H9 (cell line): ENCODE results near the gene DSCAM. TPM values are rescaled to one million over a fixed set of nuclear protein-coding genes. Genes with fewer than 3 reads are reported as not detected.

Source experiments
- DNase-seq: peaks from one replicate; pipeline ENCODE4 v3.0.0-alpha.2; 2017
- H2AFZ ChIP-seq: one replicate; pipeline ENCODE4 v1.6.1; 2013; ENCODE audit warnings: mild to moderate bottlenecking, low read length, control low read depth, moderate library complexity
- H2AK5ac ChIP-seq: 2 replicates; pipeline ENCODE4 v1.6.1; 2013; ENCODE audit warnings: low read length, control low read depth, mixed read lengths; ENCODE audit not compliant: insufficient read length
- H2BK120ac ChIP-seq: one replicate; pipeline ENCODE4 v1.6.1; 2013; ENCODE audit warnings: low read depth, mild to moderate bottlenecking, low read length, control low read depth, inconsistent platforms; ENCODE audit not compliant: poor library complexity, severe bottlenecking
- H2BK12ac ChIP-seq: 2 replicates; pipeline ENCODE4 v1.6.1; 2013; ENCODE audit warnings: low read length, control low read depth, mixed read lengths, low read depth; ENCODE audit not compliant: insufficient read length
- H2BK15ac ChIP-seq: 2 replicates; pipeline ENCODE4 v1.6.1; 2013; ENCODE audit warnings: low read depth, low read length, control low read depth
- H2BK20ac ChIP-seq: one replicate; pipeline ENCODE4 v1.6.1; 2013; ENCODE audit warnings: low read depth, mild to moderate bottlenecking, low read length, control low read depth, inconsistent platforms; ENCODE audit not compliant: poor library complexity, severe bottlenecking
- H2BK5ac ChIP-seq: 2 replicates; pipeline ENCODE4 v1.6.1; 2013; ENCODE audit warnings: low read length, control low read depth, mixed read lengths; ENCODE audit not compliant: insufficient read length
- H3K14ac ChIP-seq: 2 replicates; pipeline ENCODE4 v1.6.1; 2013; ENCODE audit warnings: low read length, control low read depth; ENCODE audit not compliant: insufficient read depth
- H3K18ac ChIP-seq: 2 replicates; pipeline ENCODE4 v1.6.1; 2013; ENCODE audit warnings: low read depth, mild to moderate bottlenecking, mixed read lengths, low read length, control low read depth; ENCODE audit not compliant: insufficient read length
- H3K23ac ChIP-seq: 2 replicates; pipeline ENCODE4 v1.6.1; 2013; ENCODE audit warnings: low read length, control low read depth, mixed read lengths, low read depth; ENCODE audit not compliant: insufficient read length
- H3K23me2 ChIP-seq: 2 replicates; pipeline ENCODE4 v1.6.1; 2013; ENCODE audit warnings: low read depth, mild to moderate bottlenecking, mixed read lengths, low read length, control low read depth; ENCODE audit not compliant: insufficient read length, poor library complexity, severe bottlenecking
- H3K27ac ChIP-seq: 2 replicates; pipeline ENCODE4 v1.5.1; 2013; ENCODE audit warnings: low read length, control low read depth, mixed read lengths, low read depth; ENCODE audit not compliant: insufficient read length
- H3K27me3 ChIP-seq: 2 replicates; pipeline ENCODE4 v1.6.1; 2013; ENCODE audit warnings: low read length, control low read depth, inconsistent platforms; ENCODE audit not compliant: insufficient read depth
- H3K4ac ChIP-seq: 2 replicates; pipeline ENCODE4 v1.6.1; 2013; ENCODE audit warnings: low read depth, mild to moderate bottlenecking, control low read depth, inconsistent platforms, low read length, moderate library complexity
- H3K4me1 ChIP-seq: 2 replicates; pipeline ENCODE4 v1.6.1; 2013; ENCODE audit warnings: low read length, control low read depth, inconsistent platforms; ENCODE audit not compliant: insufficient read depth
- H3K4me2 ChIP-seq: 2 replicates; pipeline ENCODE4 v1.6.1; 2013; ENCODE audit warnings: low read length, control low read depth, mixed read lengths; ENCODE audit not compliant: insufficient read length, insufficient read depth
- H3K56ac ChIP-seq: 2 replicates; pipeline ENCODE4 v1.6.1; 2013; ENCODE audit warnings: low read depth, mild to moderate bottlenecking, mixed read lengths, low read length, control low read depth; ENCODE audit not compliant: insufficient read length
- H3K79me1 ChIP-seq: 2 replicates; pipeline ENCODE4 v1.6.1; 2013; ENCODE audit warnings: low read depth, mild to moderate bottlenecking, moderate library complexity, low read length, control low read depth, inconsistent platforms; ENCODE audit not compliant: insufficient read depth, poor library complexity, severe bottlenecking
- H3K79me2 ChIP-seq: 2 replicates; pipeline ENCODE4 v1.6.1; 2013; ENCODE audit warnings: low read length, control low read depth, inconsistent platforms; ENCODE audit not compliant: insufficient read depth
- H3K9ac ChIP-seq: 2 replicates; pipeline ENCODE4 v1.6.1; 2013; ENCODE audit warnings: low read length, control low read depth, mixed read lengths; ENCODE audit not compliant: insufficient read length; ENCODE audit errors: extremely low read depth
- H3K9me3 ChIP-seq: one replicate; pipeline ENCODE4 v1.6.1; 2013; ENCODE audit warnings: low read depth, low read length, inconsistent platforms; ENCODE audit not compliant: control insufficient read depth
- H3T11ph ChIP-seq: one replicate; pipeline ENCODE4 v1.6.1; 2013; ENCODE audit warnings: mild to moderate bottlenecking, low read length, control low read depth, inconsistent platforms
- H4K20me1 ChIP-seq: one replicate; pipeline ENCODE4 v1.6.1; 2013; ENCODE audit not compliant: control insufficient read depth, insufficient read length, insufficient read depth
- H4K5ac ChIP-seq: 2 replicates; pipeline ENCODE4 v1.6.1; 2013; ENCODE audit warnings: low read depth, mild to moderate bottlenecking, mixed read lengths, low read length, control low read depth; ENCODE audit not compliant: insufficient read length
- H4K8ac ChIP-seq: replicated peaks from 2 replicates; pipeline ENCODE4 v1.6.1; 2013; ENCODE audit warnings: low read length, control low read depth, mixed read lengths, low read depth; ENCODE audit not compliant: insufficient read length
- H4K91ac ChIP-seq: 2 replicates; pipeline ENCODE4 v1.6.1; 2013; ENCODE audit warnings: low read depth, mild to moderate bottlenecking, moderate library complexity, mixed read lengths, low read length, control low read depth; ENCODE audit not compliant: insufficient read length
- H3K27ac Mint-ChIP-seq, 3 experiments: 2 replicates in 2 of 3; 3 replicates in 1 of 3; pipeline ENCODE4 v1.8.0; 2020 to 2021; ENCODE audit warnings: mixed read lengths in 3 of 3, mild to moderate bottlenecking in 1 of 3, moderate library complexity in 1 of 3
- H3K27me3 Mint-ChIP-seq: 2 replicates; pipeline ENCODE4 v1.8.0; 2021; ENCODE audit warnings: low read depth, mild to moderate bottlenecking, moderate library complexity, mixed read lengths
- H3K36me3 Mint-ChIP-seq, 3 experiments: 2 replicates in 2 of 3; 3 replicates in 1 of 3; pipeline ENCODE4 v1.8.0; 2020 to 2021; ENCODE audit warnings: low read depth in 3 of 3, mixed read lengths in 3 of 3; ENCODE audit not compliant: insufficient read depth in 1 of 3
- H3K4me1 Mint-ChIP-seq, 2 experiments: 2 replicates each; pipeline ENCODE4 v1.8.0; 2020; ENCODE audit warnings: mixed read lengths in 2 of 2
- H3K4me3 Mint-ChIP-seq, 2 experiments: 2 replicates in 1 of 2; 3 replicates in 1 of 2; pipeline ENCODE4 v1.8.0; 2020 to 2021; ENCODE audit warnings: mild to moderate bottlenecking in 2 of 2, mixed read lengths in 2 of 2, moderate library complexity in 1 of 2
- H3K9me3 Mint-ChIP-seq, 2 experiments: 2 replicates in 1 of 2; 3 replicates in 1 of 2; pipeline ENCODE4 v1.8.0; 2020; ENCODE audit warnings: mild to moderate bottlenecking in 2 of 2, mixed read lengths in 2 of 2, moderate library complexity in 1 of 2
- CTCF ChIP-seq: fragments of 200-600 bp; sonication (generic); conservative IDR thresholded peaks from 3 replicates; pipeline ENCODE4 v1.8.0; 2021; ENCODE audit warnings: antibody characterized with exemption, mild to moderate bottlenecking
- WGBS: extraction: QIAGEN DNeasy Blood & Tissue Kit; methylation state at CpG from one replicate; pipeline ENCODE4 v1.1.7; 2013; ENCODE audit warnings: missing lambda C conversion rate, low lambda C conversion rate, mixed read lengths; ENCODE audit not compliant: insufficient read length; ENCODE audit errors: extremely low coverage; 5-methylcytosine and 5-hydroxymethylcytosine counted together
- total RNA-seq: library from RNA; stranded (reverse); gene quantifications from 2 replicates; pipeline ENCODE4 v1.2.1, GENCODE V29; 2021

Gene DSCAM
- total RNA-seq, 1 experiment from 2014 or later = 0.17 TPM

- Histone ChIP-seq H3K4me2 (no peak overlapping the region), H3K79me2 (no peaks in the 10 kb centered on the region), H3K9me3 (no peaks in the 10 kb centered on the region), H3K79me1 (no peaks in the 10 kb centered on the region), H3T11ph (no peak overlapping the region), H3K23ac (no peak overlapping the region), H3K14ac (no peak overlapping the region), H4K5ac (no peak overlapping the region), H4K20me1 (no peaks in the 10 kb centered on the region), H3K23me2 (no peaks in the 10 kb centered on the region), H3K9ac (no peak overlapping the region), H3K4me1 (no peaks in the 10 kb centered on the region), H4K91ac (no peak overlapping the region), H2BK5ac (no peak overlapping the region), H2BK15ac (no peak overlapping the region), H2BK12ac (no peak overlapping the region), H4K8ac (no peak overlapping the region), H2BK120ac (no peak overlapping the region), H3K27ac (no peak overlapping the region), H3K18ac (no peak overlapping the region), H3K56ac (no peak overlapping the region), H2AK5ac (no peak overlapping the region), H3K27me3 (no peaks in the 10 kb centered on the region), H2BK20ac (no peak overlapping the region), H2AFZ (no peak overlapping the region), H3K4ac (no peak overlapping the region)
- peaks cover 10% of the 10 kb centered on the region for H3K27me3 Mint-ChIP-seq
- peak overlapping the region in 1 of 3 experiments; percentile 38; a peak in 1 of 7 replicates for H3K27ac Mint-ChIP-seq
- no CpG with 5 or more reads among the region's 24 CpGs for WGBS
- H3K36me3 Mint-ChIP-seq = peaks cover 0 to 7% (median 0%) of the 10 kb centered on the region in 3 experiments; a peak in 2 of 7 replicates
- TF ChIP-seq CTCF = no peak
- no peaks in the 10 kb centered on the region for H3K4me1 Mint-ChIP-seq
- no peak for DNase-seq
- H3K4me3 Mint-ChIP-seq = no peak overlapping the region
- peaks cover 6% of the 10 kb centered on the region in 2 experiments; a peak in 4 of 5 replicates for H3K9me3 Mint-ChIP-seq
These were observed 7.2 kb upstream of the DSCAM start for GRCh38 chr21:40853956-40854688.
